ENCODE measurements around the gene KLHL26. TPM values are rescaled to one million over a fixed set of nuclear protein-coding genes. Genes with fewer than 3 reads are reported as not detected.

The KLHL26 gene
- polyA plus RNA-seq, 1 donor = 5.4 TPM

DNA sequence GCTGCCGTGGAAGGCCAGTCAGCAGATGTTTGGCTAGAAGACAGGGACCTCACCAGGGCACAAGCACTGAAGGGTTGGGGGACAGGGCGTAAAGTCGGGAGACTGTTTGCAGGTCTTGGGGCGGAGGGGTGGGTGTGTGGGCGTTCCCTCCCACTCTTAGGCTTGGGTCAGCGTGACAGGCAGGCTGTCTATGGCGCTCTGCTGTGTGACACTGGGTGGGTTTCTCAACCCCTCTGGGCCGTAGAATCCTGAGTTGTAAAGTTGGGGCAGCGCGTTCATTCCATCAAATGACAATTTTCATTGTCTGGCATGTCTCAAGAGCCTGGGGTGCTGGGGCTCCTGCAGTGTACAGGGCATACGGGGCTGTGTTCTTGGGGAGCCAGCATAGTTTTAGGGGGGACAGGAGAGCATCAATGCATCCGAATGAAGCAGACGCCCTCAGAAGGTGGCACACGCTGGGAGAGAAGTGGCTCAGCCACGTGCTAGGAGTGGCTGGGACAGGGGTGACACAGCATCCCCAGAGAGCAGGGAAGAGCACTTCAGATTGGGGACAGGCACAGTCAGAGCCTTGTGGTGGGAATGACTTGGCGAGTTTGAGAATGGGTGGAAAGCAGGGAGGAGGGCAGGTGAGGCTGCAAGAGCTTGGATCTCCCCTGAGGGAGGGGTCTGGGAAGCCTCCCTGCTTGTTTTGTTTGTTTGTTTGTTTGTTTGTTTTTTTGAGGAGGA lies 51.1 kb downstream of the KLHL26 start:
- DNase-seq = no peak

DNA sequence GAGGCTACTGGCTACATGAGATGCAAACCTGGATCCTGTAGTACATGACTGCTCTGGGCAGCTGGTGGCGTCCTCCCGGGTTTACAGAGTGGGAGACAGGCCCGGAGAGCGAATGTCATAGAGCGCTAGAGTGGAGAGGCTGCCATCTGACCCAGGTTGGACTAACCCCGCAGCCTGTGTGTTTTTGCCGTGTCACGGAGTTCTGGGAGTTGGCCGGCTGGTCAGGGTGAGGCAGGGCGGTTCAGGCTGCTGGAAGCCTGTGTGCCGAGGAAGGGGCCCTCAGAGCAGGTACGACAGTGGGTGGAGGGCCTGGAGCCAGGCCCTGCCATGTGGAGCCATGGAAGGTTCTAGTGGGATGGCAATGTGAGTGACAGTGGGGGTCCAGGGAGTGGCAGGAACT lies 59.2 kb downstream of the KLHL26 start:
- no peak for DNase-seq

- no peak for DNase-seq
These were observed 60.9 kb downstream of the KLHL26 start for GRCh38 chr19:18697680-18698079.

DNA sequence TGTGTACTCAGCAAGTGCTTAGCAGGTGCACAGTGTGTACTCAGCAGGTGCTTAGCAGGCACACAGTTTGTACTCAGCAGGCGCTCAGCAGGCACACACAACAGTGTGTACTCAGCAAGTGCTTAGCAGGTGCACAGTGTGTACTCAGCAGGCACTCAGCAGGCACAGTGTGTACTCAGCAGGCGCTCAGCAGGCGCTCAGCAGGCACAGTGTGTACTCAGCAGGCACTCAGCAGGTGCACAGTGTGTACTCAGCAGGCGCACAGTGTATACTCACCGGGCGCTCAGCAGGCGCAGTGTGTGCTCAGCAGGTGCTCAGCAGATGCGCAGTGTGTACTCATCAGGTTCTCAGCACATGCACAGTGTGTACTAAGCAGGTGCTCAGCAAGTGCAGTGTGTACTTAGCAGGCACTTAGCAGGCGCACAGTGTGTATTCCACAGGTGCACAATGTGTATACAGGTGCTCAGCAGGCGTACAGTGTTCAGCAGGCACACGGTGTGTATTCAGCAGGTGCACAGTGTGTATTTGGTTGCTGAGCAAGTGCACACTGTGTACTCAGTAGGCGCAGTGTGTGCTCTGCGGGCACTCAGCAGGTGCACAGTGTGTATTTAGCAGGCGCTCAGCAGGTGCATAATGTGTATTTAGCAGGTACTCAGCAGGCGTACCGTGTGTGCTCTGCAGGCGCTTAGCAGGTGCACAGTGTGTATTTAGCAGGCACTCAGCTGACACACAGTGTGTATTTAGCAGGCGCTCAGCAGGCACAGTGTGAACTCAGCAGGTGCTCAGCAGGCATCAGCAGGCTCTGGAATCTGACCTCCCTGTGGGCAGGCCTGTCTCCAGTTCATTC lies 61.7 kb downstream of the KLHL26 start:
- DNase-seq = no peak

- no peak for DNase-seq
These were observed 62.7 kb downstream of the KLHL26 start for GRCh38 chr19:18699403-18700054.

DNA sequence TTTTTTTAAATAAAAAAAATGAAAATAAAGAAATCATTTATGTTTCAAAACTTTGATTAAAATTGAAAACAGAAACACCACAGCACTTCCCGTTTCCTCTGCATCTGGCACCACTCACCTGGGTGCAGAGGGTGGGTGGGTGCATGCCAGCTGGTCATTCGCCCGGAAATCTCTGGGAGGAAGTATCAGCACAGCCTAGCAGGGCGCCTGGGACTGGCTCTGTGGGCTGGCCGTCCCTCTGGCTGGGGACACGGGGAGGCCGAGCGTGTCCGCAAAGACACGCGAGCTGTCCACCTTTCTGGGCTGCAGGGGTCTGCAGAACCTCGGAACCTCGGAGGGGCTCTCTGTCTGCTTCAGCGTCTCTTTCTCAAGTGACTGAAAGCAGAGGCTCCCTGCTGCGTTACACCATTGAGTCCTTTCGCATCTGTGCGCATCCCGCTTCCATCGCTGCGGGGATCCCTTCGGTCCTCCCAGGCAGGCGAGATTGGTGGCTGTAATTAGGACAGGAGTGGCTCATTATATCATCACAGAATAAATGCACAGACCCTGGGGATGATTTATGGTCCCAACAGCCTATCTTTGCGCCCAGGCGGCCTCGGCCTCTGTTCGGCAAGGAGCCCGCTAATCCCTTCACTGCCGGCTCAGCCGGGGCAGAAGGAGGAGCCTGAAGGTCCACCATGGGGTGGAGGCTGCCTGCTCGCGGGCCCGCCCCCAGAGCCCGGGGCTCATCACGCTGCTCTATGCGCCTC lies 63.8 kb downstream of the KLHL26 start:
- DNase-seq = peak; percentile 61

- DNase-seq = no peak
These were observed 64.4 kb downstream of the KLHL26 start for GRCh38 chr19:18701250-18701608.

GRCh38 chr19:18704054-18704453 lies 67.2 kb downstream of the KLHL26 start:
- no peak for DNase-seq

GRCh38 chr19:18704971-18705370 lies 68.1 kb downstream of the KLHL26 start:
- DNase-seq = no peak

DNA sequence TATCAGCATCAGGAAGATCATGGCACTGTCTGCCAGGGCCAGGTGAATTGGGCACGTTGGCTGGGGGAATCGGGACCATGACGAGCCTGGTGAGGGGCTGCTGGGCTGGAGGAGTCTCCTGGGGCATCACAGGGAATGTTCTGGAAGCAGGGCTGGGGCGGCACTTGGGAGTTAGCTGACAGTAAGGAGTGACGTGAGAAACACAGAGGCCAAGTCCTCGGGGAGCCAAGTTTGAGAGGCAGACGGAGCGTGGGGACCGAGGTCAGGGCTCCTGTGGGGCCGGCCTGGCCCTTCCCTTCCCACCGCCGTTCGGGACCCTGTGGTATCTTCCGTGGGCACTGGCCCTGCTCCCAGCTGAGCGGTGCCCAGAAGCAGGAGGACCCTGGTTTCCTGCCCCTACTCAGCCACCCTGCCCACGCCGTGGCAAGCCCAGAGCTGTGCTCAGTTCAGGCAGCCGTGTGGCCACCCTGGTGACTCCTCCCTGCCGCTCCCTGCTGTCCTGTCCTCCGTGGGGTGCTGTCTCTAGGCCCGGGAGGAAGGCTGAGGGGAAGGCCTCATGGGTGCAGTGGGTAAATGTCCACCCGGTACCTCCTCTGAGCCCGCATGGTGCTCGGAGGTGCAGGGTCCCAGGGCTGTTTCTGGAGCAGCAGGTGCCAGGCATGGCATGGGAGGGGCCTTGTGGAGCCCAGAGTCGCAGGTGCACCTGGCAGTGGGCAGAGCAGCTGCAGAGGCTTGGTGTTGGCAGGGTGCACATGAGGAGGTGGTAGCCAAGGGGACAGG lies 71.8 kb downstream of the KLHL26 start:
- DNase-seq = no peak

GRCh38 chr19:18709546-18709945 lies 72.7 kb downstream of the KLHL26 start:
- no peak for DNase-seq

GRCh38 chr19:18710186-18710585 lies 73.4 kb downstream of the KLHL26 start:
- no peak for DNase-seq

GRCh38 chr19:18710996-18711751 lies 74.3 kb downstream of the KLHL26 start:
- DNase-seq = peak; percentile 86

- DNase-seq = no peak
These were observed 75.1 kb downstream of the KLHL26 start for GRCh38 chr19:18711893-18712292.

- DNase-seq = peak; percentile 76
These were observed 76.2 kb downstream of the KLHL26 start for GRCh38 chr19:18712981-18713380.

- no peak for DNase-seq
These were observed 76.8 kb downstream of the KLHL26 start for GRCh38 chr19:18713550-18714117.

- DNase-seq = no peak
These were observed 78.6 kb downstream of the KLHL26 start for GRCh38 chr19:18715416-18715815.

DNA sequence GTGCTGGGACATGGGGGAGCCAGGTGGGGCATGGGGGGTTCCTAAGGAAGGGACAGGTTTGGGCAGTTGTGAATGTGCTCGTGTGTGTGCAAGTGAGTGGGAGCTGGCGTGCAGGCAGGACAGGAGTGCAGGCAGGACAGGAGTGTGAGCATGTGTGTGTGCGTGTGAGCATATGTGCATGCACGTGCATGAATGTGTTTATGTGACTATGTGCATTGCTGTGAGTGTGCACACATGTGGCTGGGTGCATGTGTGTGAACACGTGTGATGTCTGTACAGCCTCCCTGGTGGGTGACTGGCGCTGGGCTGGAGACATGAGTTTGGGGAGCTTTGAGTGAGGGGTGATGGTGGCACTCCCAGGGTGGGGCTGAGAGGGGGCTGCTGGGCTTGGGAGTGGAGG lies 80.0 kb downstream of the KLHL26 start:
- no peak for DNase-seq

DNA sequence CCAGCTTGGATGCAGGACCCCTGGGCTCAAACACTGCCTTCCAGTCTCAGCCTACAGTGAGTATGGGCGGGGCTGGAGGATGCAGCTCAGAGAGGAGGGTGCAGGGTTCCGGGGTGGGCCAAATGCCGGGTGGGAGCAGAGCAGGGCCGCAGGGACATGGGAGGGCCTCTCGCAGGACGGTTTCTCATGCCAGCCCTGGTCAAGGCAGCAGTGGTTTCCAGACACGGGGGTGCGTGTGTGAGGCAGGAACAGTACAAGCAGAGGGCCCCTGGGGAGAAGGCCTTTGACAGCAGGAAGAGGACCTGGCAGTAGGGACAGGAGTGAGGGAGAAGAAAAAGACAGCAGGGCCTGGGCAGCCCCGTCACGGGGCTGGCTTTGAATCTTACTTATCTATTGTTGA lies 80.8 kb downstream of the KLHL26 start:
- DNase-seq = no peak

GRCh38 chr19:18718015-18718526 lies 81.2 kb downstream of the KLHL26 start:
- no peak for DNase-seq
